Measurements from ENCODE around the gene GRB10.

GRB10 gene

GRCh38 chr7:50648076-50648475 lies 134.6 kb downstream of the GRB10 start:
- Histone ChIP-seq H3K27ac (replicated peaks; ENCODE audit: low read length) (no peak overlapping the region), H3K4me2 (ENCODE audit: insufficient read depth, low read length, poor library complexity, severe bottlenecking) (no peak overlapping the region), H3K4me3 (ENCODE audit: low read length in 2 of 2) (no peak overlapping the region), H3K27me3 (ENCODE audit: control insufficient read depth in 3 of 3, insufficient read depth in 3 of 3, low read depth in 1 of 3, low read length in 3 of 3) (no peaks in the 10 kb centered on the region), H3K4me1 (ENCODE audit: control insufficient read depth in 2 of 2, insufficient read depth in 1 of 2, low read depth in 1 of 2, low read length in 2 of 2) (peaks cover 0 to 6% of the 10 kb centered on the region in 2 donors), H2BK5ac (ENCODE audit: low read length) (no peak overlapping the region), H3K14ac (ENCODE audit: low read length) (no peak overlapping the region), H4K91ac (ENCODE audit: low read depth, low read length, poor library complexity) (no peak overlapping the region), H2AK5ac (ENCODE audit: low read depth, low read length) (peak overlapping the region; percentile 38), H2AFZ (ENCODE audit: low read length) (no peak overlapping the region), H4K8ac (ENCODE audit: low read depth, low read length) (no peak overlapping the region), H3K36me3 (replicated peaks in 1 of 2; ENCODE audit: control insufficient read depth in 2 of 2, insufficient read depth in 2 of 2, low read length in 2 of 2) (peaks cover 0 to 39% of the 10 kb centered on the region in 2 donors), H3K4ac (ENCODE audit: low read length) (no peak overlapping the region), H3K9ac (ENCODE audit: low read depth, low read length, poor library complexity) (no peak overlapping the region), H2BK12ac (ENCODE audit: low read length) (no peak overlapping the region), H2BK15ac (ENCODE audit: low read length) (no peak overlapping the region), H2BK120ac (ENCODE audit: low read depth, low read length) (no peak overlapping the region), H3K23ac (ENCODE audit: low read depth, low read length, poor library complexity) (no peak overlapping the region), H3K18ac (ENCODE audit: low read length) (no peak overlapping the region), H3K9me3 (replicated peaks in 1 of 2; ENCODE audit: control insufficient read depth in 2 of 2, insufficient read depth in 1 of 2, low read depth in 1 of 2, low read length in 2 of 2) (peaks cover 2 to 3% of the 10 kb centered on the region in 2 donors), H3K79me1 (ENCODE audit: low read depth, low read length) (no peaks in the 10 kb centered on the region)
- no CpG with 5 or more reads among the region's 11 CpGs for WGBS, 2 donors (ENCODE audit: extremely low coverage in 2 of 2, insufficient read length in 2 of 2, insufficient replicate concordance in 1 of 2)
- no peak for DNase-seq (ENCODE audit: low spot score)

GRCh38 chr7:50647286-50647980 lies 135.3 kb downstream of the GRB10 start:
- H3K4me2 ChIP-seq (ENCODE audit: insufficient read depth, low read length, poor library complexity, severe bottlenecking), result no peak overlapping the region
- H3K18ac ChIP-seq (ENCODE audit: low read length), result peak overlapping the region; percentile 74
- H2BK5ac ChIP-seq (ENCODE audit: low read length), result no peak overlapping the region
- no peak overlapping the region for H4K8ac ChIP-seq (ENCODE audit: low read depth, low read length)
- H2AFZ ChIP-seq (ENCODE audit: low read length), result no peak overlapping the region
- H3K27me3 ChIP-seq (ENCODE audit: control insufficient read depth in 3 of 3, insufficient read depth in 3 of 3, low read depth in 1 of 3, low read length in 3 of 3), result no peaks in the 10 kb centered on the region
- peaks cover 0 to 4% of the 10 kb centered on the region in 2 donors for H3K4me1 ChIP-seq (ENCODE audit: control insufficient read depth in 2 of 2, insufficient read depth in 1 of 2, low read depth in 1 of 2, low read length in 2 of 2)
- peaks cover 0 to 39% of the 10 kb centered on the region in 2 donors for H3K36me3 ChIP-seq (replicated peaks in 1 of 2; ENCODE audit: control insufficient read depth in 2 of 2, insufficient read depth in 2 of 2, low read length in 2 of 2)
- H3K4me3 ChIP-seq (ENCODE audit: low read length in 2 of 2), result no peak overlapping the region
- no peak overlapping the region for H2BK12ac ChIP-seq (ENCODE audit: low read length)
- no peak overlapping the region for H3K14ac ChIP-seq (ENCODE audit: low read length)
- no peak overlapping the region for H3K9ac ChIP-seq (ENCODE audit: low read depth, low read length, poor library complexity)
- no CpG with 5 or more reads among the region's 10 CpGs for WGBS, 2 donors (ENCODE audit: extremely low coverage in 2 of 2, insufficient read length in 2 of 2, insufficient replicate concordance in 1 of 2)
- DNase-seq (ENCODE audit: low spot score), result no peak
- no peak overlapping the region for H3K23ac ChIP-seq (ENCODE audit: low read depth, low read length, poor library complexity)
- no peak overlapping the region for H3K27ac ChIP-seq (replicated peaks; ENCODE audit: low read length)
- no peak overlapping the region for H3K4ac ChIP-seq (ENCODE audit: low read length)
- no peaks in the 10 kb centered on the region for H3K79me1 ChIP-seq (ENCODE audit: low read depth, low read length)
- no peak overlapping the region for H2BK120ac ChIP-seq (ENCODE audit: low read depth, low read length)
- H4K91ac ChIP-seq (ENCODE audit: low read depth, low read length, poor library complexity), result no peak overlapping the region
- H2BK15ac ChIP-seq (ENCODE audit: low read length), result no peak overlapping the region
- peaks cover 2 to 3% of the 10 kb centered on the region in 2 donors for H3K9me3 ChIP-seq (replicated peaks in 1 of 2; ENCODE audit: control insufficient read depth in 2 of 2, insufficient read depth in 1 of 2, low read depth in 1 of 2, low read length in 2 of 2)
- H2AK5ac ChIP-seq (ENCODE audit: low read depth, low read length), result peak overlapping the region; percentile 38

- no peak overlapping the region for H2BK120ac ChIP-seq (ENCODE audit: low read depth, low read length)
- H2AK5ac ChIP-seq (ENCODE audit: low read depth, low read length), result no peak overlapping the region
- no CpG with 5 or more reads among the region's 9 CpGs for WGBS, 2 donors (ENCODE audit: extremely low coverage in 2 of 2, insufficient read length in 2 of 2, insufficient replicate concordance in 1 of 2)
- no peak overlapping the region for H2BK12ac ChIP-seq (ENCODE audit: low read length)
- H3K9ac ChIP-seq (ENCODE audit: low read depth, low read length, poor library complexity), result no peak overlapping the region
- H3K36me3 ChIP-seq (replicated peaks in 1 of 2; ENCODE audit: control insufficient read depth in 2 of 2, insufficient read depth in 2 of 2, low read length in 2 of 2), result peaks cover 0 to 31% of the 10 kb centered on the region in 2 donors
- no peak overlapping the region for H3K4me3 ChIP-seq (ENCODE audit: low read length in 2 of 2)
- H3K79me1 ChIP-seq (ENCODE audit: low read depth, low read length), result no peaks in the 10 kb centered on the region
- no peak overlapping the region for H3K4ac ChIP-seq (ENCODE audit: low read length)
- H3K27me3 ChIP-seq (ENCODE audit: control insufficient read depth in 3 of 3, insufficient read depth in 3 of 3, low read depth in 1 of 3, low read length in 3 of 3), result no peaks in the 10 kb centered on the region
- no peak overlapping the region for H3K4me2 ChIP-seq (ENCODE audit: insufficient read depth, low read length, poor library complexity, severe bottlenecking)
- H3K23ac ChIP-seq (ENCODE audit: low read depth, low read length, poor library complexity), result no peak overlapping the region
- H3K14ac ChIP-seq (ENCODE audit: low read length), result no peak overlapping the region
- H4K8ac ChIP-seq (ENCODE audit: low read depth, low read length), result no peak overlapping the region
- H3K27ac ChIP-seq (replicated peaks; ENCODE audit: low read length), result no peak overlapping the region
- DNase-seq (ENCODE audit: low spot score), result no peak
- no peak overlapping the region for H2BK5ac ChIP-seq (ENCODE audit: low read length)
- H4K91ac ChIP-seq (ENCODE audit: low read depth, low read length, poor library complexity), result no peak overlapping the region
- H3K18ac ChIP-seq (ENCODE audit: low read length), result no peak overlapping the region
- H3K9me3 ChIP-seq (replicated peaks in 1 of 2; ENCODE audit: control insufficient read depth in 2 of 2, insufficient read depth in 1 of 2, low read depth in 1 of 2, low read length in 2 of 2), result peaks cover 2 to 3% of the 10 kb centered on the region in 2 donors
- no peak overlapping the region for H2AFZ ChIP-seq (ENCODE audit: low read length)
- H3K4me1 ChIP-seq (ENCODE audit: control insufficient read depth in 2 of 2, insufficient read depth in 1 of 2, low read depth in 1 of 2, low read length in 2 of 2), result peaks cover 2 to 12% of the 10 kb centered on the region in 2 donors
- no peak overlapping the region for H2BK15ac ChIP-seq (ENCODE audit: low read length)
These were observed 136.6 kb downstream of the GRB10 start for GRCh38 chr7:50646069-50646468.

- H2AK5ac ChIP-seq (ENCODE audit: low read depth, low read length), result no peak overlapping the region
- no peaks in the 10 kb centered on the region for H3K9me3 ChIP-seq (replicated peaks in 1 of 2; ENCODE audit: control insufficient read depth in 2 of 2, insufficient read depth in 1 of 2, low read depth in 1 of 2, low read length in 2 of 2)
- H4K8ac ChIP-seq (ENCODE audit: low read depth, low read length), result no peak overlapping the region
- H3K4ac ChIP-seq (ENCODE audit: low read length), result no peak overlapping the region
- H3K9ac ChIP-seq (ENCODE audit: low read depth, low read length, poor library complexity), result no peak overlapping the region
- H3K79me1 ChIP-seq (ENCODE audit: low read depth, low read length), result no peaks in the 10 kb centered on the region
- no peak overlapping the region for H3K27ac ChIP-seq (replicated peaks; ENCODE audit: low read length)
- H3K23ac ChIP-seq (ENCODE audit: low read depth, low read length, poor library complexity), result no peak overlapping the region
- no peak overlapping the region for H3K18ac ChIP-seq (ENCODE audit: low read length)
- peaks cover 0 to 26% of the 10 kb centered on the region in 2 donors for H3K36me3 ChIP-seq (replicated peaks in 1 of 2; ENCODE audit: control insufficient read depth in 2 of 2, insufficient read depth in 2 of 2, low read length in 2 of 2)
- H3K4me1 ChIP-seq (ENCODE audit: control insufficient read depth in 2 of 2, insufficient read depth in 1 of 2, low read depth in 1 of 2, low read length in 2 of 2), result peaks cover 2 to 12% of the 10 kb centered on the region in 2 donors
- H2AFZ ChIP-seq (ENCODE audit: low read length), result no peak overlapping the region
- H2BK12ac ChIP-seq (ENCODE audit: low read length), result no peak overlapping the region
- H2BK15ac ChIP-seq (ENCODE audit: low read length), result no peak overlapping the region
- H3K4me2 ChIP-seq (ENCODE audit: insufficient read depth, low read length, poor library complexity, severe bottlenecking), result no peak overlapping the region
- H4K91ac ChIP-seq (ENCODE audit: low read depth, low read length, poor library complexity), result no peak overlapping the region
- no peak for DNase-seq (ENCODE audit: low spot score)
- no peak overlapping the region for H3K4me3 ChIP-seq (ENCODE audit: low read length in 2 of 2)
- H2BK120ac ChIP-seq (ENCODE audit: low read depth, low read length), result no peak overlapping the region
- no peak overlapping the region for H3K14ac ChIP-seq (ENCODE audit: low read length)
- H3K27me3 ChIP-seq (ENCODE audit: control insufficient read depth in 3 of 3, insufficient read depth in 3 of 3, low read depth in 1 of 3, low read length in 3 of 3), result no peaks in the 10 kb centered on the region
- no peak overlapping the region for H2BK5ac ChIP-seq (ENCODE audit: low read length)
These were observed 137.5 kb downstream of the GRB10 start for GRCh38 chr7:50645186-50645585.
